ENCODE results near the gene FBXO28.
"Not testable (repeated sequence)": the region's sequence is repeated elsewhere in the genome, so short reads cannot be mapped to it uniquely, and the experiment has no call there.

The FBXO28 gene

DNA sequence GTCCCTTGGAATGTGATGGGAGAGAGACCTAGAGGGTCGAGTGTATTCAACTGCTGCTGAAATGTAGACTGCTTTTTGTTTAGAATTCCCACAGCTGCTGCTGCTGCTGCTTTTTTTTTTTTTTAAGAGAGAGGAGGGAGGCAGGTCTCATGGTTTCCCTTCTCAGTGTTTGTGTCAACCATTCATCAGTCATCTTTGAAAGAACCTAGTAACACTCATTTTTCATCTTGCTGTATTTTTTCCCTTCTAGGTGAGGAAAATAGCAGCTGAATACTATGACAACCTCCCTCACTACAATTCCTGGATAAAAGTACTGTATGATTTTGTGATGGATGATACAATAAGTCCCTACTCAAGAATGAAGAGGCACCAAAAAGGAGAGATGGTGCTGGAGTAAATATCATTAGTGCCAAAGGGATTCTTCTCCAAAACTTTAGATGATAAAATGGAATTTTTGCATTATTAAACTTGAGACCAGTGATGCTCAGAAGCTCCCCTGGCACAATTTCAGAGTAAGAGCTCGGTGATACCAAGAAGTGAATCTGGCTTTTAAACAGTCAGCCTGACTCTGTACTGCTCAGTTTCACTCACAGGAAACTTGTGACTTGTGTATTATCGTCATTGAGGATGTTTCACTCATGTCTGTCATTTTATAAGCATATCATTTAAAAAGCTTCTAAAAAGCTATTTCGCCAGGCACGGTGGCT lies 78.3 kb downstream of the FBXO28 start:
- DNase-seq, result no peak

DNA sequence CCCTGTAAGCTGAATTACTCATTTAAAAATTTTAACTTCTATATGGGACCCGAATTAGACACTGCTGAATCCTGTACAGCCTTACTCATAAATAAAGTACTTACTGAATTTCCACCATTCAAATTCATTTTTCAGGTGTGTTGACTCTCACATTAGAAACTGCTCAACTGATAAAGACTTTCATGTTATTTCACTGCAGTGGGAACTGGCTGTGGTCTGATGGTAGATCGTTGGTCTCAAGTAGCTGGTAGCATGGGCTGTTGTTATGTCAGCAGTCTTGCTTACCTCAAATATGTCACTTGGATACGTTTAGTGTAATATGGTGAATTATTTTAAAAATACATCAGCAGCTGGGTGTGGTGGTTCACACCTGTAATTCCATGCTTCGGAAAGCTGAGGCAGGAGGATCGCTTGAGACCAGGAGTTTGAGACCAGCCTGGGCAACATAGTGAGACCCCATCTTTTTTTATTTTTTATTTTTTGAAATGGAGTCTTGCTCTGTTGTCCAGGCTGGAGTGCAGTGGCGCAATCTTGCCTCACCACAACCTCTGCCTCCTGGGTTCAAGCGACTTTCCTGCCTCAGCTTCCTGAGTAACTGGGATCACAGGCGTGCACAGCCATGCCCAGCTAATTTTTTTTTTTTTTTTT lies 79.5 kb downstream of the FBXO28 start:
- DNase-seq, result no peak

DNA sequence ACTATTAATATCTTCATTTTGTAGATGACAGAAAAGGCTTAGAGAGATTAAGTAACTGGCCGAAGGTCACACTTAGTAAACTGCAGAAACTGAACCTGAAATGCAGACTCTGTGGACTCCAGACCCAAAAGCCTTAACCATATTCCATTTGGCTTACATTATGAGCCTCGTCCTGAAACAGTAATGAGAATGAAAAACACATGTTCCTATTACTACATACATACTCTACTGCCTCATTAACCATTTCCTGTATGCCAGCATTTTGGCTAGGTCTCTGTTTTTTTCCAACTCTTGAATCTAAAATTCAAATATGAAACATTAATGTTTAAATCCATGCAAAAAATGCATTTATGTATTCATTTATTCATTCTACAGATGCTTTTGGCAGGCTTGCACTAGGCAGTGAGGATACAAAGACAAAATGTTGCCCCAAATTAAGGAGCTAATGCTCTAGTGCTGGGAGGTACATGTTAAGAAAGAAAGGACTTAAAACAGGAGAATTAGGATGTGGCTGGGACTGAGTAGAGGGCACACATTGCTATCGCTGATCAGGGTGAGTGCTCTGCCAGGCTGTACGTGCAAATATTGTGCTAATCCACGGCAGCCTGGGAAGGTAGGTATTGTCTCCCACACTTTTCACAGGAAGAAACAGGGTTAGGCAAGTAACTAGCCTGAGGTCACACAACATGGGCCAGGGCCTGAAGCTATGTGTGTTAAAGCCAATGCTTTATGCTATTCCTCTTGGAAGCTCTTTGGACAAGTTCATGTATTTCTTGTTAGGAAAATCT lies 83.1 kb downstream of the FBXO28 start:
- no peak for DNase-seq

DNA sequence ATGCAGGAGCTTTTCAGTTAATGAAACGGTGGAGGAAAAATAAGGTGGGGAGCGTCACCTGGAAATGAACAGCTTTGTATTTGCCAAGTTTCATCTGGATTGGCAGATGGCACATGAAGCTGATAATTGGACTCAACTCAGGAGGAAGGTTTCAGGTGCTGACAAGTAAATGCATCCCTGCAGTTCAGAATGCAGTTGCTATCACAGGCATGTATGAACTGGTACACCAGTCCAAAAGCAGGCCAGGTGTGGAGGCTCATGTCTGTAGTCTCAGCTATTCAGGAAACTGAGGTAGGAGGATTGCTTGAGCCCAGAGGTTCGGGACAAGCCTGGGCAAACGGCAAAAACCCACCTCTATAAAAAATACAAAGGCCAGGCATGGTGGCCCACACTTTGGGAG lies 84.7 kb downstream of the FBXO28 start:
- DNase-seq, result no peak

DNA sequence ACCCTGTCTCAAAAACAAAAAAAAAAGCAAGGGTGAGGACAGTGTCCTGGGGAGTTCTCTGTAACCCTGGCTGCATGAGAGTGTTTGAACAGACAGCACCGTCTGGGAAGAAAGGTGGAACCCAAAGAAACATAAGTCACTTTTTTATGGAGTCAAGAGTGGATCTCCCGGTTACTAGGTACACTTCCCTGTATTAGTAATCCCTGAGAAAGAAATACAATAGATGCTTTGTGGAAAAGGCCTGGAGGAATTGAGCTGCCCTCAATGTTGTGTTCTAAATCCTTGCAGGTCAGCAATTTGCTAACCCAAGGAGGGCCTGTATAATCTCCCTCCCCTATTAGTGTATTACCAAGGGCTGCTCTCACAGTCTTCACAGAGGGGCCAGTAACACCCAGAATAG lies 85.8 kb downstream of the FBXO28 start:
- DNase-seq, result no peak

DNA sequence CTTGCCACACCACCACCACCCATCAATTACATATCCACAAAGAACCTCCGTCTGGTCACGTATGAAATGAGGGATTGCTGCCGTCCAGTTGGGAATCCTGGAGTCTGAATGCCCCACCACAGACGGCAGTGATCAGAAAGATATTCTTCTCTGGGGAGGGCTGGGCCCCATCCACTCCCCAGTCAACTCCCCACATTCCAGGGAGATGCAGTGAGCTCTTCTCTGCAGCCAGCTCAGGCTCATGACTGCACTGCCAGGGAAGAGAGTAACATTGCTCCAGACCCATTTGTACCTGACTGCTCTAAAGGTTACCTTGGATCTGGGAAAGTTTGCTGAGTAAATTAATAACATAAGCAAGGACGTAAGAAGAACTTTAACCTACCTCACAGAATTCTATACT lies 87.5 kb downstream of the FBXO28 start:
- DNase-seq, result no peak

DNA sequence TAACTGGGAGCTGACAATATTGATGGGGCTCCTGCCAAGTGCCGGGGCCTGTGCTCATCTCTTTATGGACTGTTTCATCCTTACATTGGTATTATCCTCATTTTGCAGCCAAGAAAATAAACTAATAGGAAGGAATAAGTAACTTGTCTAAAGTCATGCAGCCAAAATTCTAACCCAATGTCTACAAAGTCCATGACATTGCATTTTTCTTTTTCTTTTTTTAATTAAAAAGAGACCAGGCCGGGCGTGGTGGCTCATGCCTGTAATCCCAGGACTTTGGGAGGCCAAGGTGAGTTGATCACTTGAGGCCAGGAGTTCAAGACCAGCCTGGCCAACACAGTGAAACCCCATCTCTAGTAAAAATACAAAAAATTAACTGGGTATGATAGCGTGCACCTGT lies 87.9 kb downstream of the FBXO28 start:
- no peak for DNase-seq

DNA sequence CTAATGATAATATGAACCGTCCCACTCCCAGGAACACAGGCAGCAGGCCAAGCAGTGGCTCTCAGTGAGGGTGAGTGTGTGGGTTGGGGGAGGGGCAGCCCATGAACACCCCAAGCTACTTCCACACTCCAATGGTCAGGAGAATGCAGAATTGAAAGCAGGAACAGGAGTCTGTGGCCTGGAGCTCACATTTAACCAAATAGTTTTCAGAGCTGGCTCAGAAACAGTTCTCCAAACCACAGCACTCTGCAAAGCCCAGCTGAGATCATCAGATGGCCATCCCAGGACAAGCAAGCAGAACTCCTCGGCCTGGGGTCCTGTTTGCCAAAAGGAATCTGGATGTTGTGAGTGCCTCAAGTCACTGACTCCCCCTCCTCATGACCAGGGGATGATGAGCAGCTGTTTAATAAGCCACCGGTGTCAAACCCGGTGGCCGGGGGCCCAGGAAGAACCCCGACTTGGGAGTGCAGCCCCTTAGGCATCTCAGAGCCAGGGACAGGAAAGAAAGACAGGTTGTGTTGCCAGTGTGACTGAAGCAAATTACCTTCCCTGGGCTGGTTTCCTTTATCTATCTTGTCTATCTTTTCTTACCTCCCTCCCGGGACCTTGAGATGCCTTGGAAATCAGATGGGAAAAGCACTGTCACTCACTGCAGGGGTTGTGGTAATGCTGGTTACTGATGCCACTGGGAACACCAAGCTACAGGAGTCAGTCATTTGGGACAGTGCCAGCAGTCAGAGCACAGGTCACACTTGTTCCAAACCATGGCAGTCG lies 89.5 kb downstream of the FBXO28 start:
- DNase-seq, result no peak

DNA sequence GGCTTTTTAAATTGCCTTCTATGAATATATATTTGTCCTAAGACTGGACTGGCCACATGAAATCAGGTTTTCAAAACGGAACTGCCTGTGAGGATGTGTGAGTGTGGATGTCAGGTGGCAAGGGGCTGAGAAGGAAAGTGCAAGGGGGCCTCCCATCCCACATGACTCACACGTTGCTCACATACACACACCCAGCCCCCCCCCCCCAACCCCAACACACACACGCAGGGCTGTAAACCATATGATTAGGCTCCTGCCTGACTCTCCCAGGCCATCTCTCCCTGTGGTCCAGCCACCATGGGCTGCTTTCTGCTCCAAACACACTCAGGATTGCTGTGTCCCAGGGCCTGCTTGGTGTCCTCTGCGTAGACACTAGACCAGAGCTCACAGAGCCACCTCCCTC lies 91.5 kb downstream of the FBXO28 start:
- peak; percentile 50 to 64 for DNase-seq

DNA sequence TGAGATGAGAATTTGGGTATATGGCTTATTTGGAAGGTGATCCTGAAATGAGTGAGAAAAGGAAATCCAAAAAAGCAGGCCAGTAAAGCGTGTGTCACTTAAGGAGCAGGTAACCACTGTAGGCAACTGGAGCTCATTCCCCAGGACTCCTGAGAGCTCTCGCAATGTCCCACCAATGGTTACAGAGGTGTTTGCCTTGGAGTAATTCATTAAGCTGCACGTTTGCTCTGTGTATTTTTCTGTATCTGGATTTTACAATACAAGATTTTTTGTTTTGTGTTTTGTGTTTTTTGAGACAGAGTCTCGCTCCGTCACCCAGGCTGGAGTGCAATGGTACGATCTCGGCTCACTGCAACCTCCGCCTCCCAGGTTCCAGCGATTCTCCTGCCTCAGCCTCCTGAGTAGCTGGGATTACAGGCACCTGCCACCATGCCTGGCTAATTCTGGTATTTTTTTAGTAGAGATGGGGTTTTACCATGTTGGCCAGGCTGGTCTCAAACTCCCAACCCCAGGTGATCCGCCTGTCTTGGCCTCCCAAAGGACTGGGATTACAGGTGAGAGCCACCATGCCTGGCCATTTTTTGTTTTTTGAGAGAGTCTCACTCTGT lies 92.1 kb downstream of the FBXO28 start:
- not testable (repeated sequence) for DNase-seq

DNA sequence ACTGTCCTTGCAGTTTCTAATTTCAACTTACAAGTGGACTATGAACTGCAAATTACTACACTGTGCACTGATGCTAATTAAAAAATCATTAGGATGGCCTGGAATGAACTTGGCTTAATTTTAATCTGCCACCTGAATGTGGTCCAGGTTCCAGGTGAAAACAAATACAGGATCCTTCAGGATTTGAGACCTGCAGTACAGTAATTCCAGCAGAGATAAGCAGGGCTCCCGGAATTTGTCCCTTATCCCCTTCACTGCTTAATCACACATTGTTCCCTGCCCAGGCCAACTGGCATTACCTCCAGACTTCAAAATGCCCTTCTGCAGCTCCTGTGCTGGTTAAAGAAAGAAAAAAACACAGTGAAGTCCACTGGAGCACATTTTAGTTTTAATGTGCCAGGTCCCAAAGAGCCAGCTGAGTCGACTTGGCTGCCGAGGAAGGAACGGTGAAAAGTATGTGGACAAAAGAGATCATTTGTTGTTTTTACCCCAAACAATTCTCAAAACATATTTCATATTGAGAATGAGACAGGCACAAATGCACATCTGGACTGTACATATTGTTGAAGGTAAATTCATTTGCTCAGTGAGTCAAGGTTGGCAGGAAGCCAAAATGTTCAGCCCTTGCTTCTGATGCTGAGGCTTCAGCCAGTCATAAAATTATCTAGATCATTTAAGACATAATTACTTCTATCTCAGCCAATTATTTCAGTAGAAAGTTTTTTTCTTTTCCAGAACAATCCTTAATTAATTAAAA lies 97.5 kb downstream of the FBXO28 start:
- DNase-seq, result no peak

All from activated T-cell treated with anti-CD3 and anti-CD28 coated beads, Interleukin-2, amount 50 U/mL, for 48 hours (primary cell).